Keratinocyte (primary cell): ENCODE measurements around the gene ABCA12.

Experiments
- EZH2 ChIP-seq: IDR thresholded peaks from one replicate; pipeline ENCODE4 v1.6.1; 2012; ENCODE audit warnings: inconsistent platforms, mild to moderate bottlenecking, low read length, moderate library complexity
- TF ChIP-seq, protein P1 (sequence below), 3 experiments: IDR thresholded peaks in 1 of 3; conservative IDR thresholded peaks in 1 of 3; optimal IDR thresholded peaks in 1 of 3; 2 replicates in 2 of 3; 3 replicates in 1 of 3; pipeline versions ENCODE3 to v1.5.1; 2011; ENCODE audit warnings: low read length in 3 of 3, mild to moderate bottlenecking in 3 of 3, moderate library complexity in 2 of 3, control low read depth in 1 of 3, inconsistent platforms in 1 of 3; ENCODE audit not compliant: insufficient read depth in 2 of 3; ENCODE audit errors: extremely low read depth in 1 of 3

DNA sequence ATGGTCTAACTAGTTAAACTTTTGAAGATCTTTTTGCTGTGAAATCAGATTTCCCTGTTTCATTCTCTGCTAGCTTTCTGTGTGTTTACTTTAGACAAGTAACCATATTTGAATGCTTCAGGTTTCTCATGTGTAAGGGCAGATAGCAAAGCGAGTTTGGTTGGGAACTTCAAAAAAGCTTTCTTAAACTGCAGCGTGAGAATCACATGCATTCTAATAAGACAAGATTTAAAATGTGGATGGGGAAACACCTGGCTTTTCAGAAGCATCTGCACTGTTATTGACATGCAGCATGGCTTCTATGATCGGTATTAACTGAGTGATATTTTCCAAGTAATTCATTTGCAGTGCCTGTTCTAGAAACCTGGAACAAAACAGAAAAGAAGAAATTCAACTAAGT, 119.3 kb downstream of the ABCA12 start:
- TF ChIP-seq, protein P1, sequence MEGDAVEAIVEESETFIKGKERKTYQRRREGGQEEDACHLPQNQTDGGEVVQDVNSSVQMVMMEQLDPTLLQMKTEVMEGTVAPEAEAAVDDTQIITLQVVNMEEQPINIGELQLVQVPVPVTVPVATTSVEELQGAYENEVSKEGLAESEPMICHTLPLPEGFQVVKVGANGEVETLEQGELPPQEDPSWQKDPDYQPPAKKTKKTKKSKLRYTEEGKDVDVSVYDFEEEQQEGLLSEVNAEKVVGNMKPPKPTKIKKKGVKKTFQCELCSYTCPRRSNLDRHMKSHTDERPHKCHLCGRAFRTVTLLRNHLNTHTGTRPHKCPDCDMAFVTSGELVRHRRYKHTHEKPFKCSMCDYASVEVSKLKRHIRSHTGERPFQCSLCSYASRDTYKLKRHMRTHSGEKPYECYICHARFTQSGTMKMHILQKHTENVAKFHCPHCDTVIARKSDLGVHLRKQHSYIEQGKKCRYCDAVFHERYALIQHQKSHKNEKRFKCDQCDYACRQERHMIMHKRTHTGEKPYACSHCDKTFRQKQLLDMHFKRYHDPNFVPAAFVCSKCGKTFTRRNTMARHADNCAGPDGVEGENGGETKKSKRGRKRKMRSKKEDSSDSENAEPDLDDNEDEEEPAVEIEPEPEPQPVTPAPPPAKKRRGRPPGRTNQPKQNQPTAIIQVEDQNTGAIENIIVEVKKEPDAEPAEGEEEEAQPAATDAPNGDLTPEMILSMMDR (optimal IDR thresholded peaks at IDR 0.05 in 1 of 3, IDR thresholded peaks at IDR 0.05 in 1 of 3, conservative IDR thresholded peaks at IDR 0.05 in 1 of 3; ENCODE audit: extremely low read depth in 1 of 3, insufficient read depth in 2 of 3, low read length in 3 of 3) = no peak
- no peak for TF ChIP-seq EZH2
